ENCODE measurements around the gene TMEM41B. TPM values are rescaled to one million over a fixed set of nuclear protein-coding genes. Genes with fewer than 3 reads are reported as not detected.
"Not testable (repeated sequence)": the region's sequence is repeated elsewhere in the genome, so short reads cannot be mapped to it uniquely, and the experiment has no call there.

Gene TMEM41B
- total RNA-seq, 1 donor from 2014 or later, result 51.8 TPM

GRCh38 chr11:9247863-9248262 is 66.5 kb downstream of the TMEM41B start:
- Mint-ChIP-seq H3K27ac (no peak overlapping the region), H3K9me3 (ENCODE audit: low read depth) (peaks cover 4% of the 10 kb centered on the region), H3K4me1 (ENCODE audit: low read depth) (peaks cover 11% of the 10 kb centered on the region), H3K4me3 (ENCODE audit: low read depth) (no peak overlapping the region), H3K36me3 (ENCODE audit: insufficient read depth) (peaks cover 4% of the 10 kb centered on the region), H3K27me3 (no peaks in the 10 kb centered on the region)
- DNase-seq (ENCODE audit: low spot score, unreplicated experiment), result no peak
- no peak for TF ChIP-seq CTCF (IDR thresholded peaks at IDR 0.05; ENCODE audit: unreplicated experiment)

- H3K4me3 Mint-ChIP-seq (ENCODE audit: low read depth); DNase-seq (ENCODE audit: low spot score, unreplicated experiment); H3K27ac Mint-ChIP-seq; H3K27me3 Mint-ChIP-seq; H3K4me1 Mint-ChIP-seq (ENCODE audit: low read depth): not testable (repeated sequence)
- Mint-ChIP-seq H3K36me3 (ENCODE audit: insufficient read depth) (peaks cover 18% of the 10 kb centered on the region), H3K9me3 (ENCODE audit: low read depth) (peaks cover 19% of the 10 kb centered on the region)
These were observed 78.2 kb downstream of the TMEM41B start for GRCh38 chr11:9236242-9236641.

- TF ChIP-seq CTCF (IDR thresholded peaks at IDR 0.05; ENCODE audit: unreplicated experiment), result no peak
- H3K9me3 Mint-ChIP-seq (ENCODE audit: low read depth), result peaks cover 19% of the 10 kb centered on the region
- peaks cover 18% of the 10 kb centered on the region for H3K36me3 Mint-ChIP-seq (ENCODE audit: insufficient read depth)
- no peak overlapping the region for H3K4me3 Mint-ChIP-seq (ENCODE audit: low read depth)
- peaks cover 18% of the 10 kb centered on the region for H3K4me1 Mint-ChIP-seq (ENCODE audit: low read depth)
- H3K27me3 Mint-ChIP-seq, result no peaks in the 10 kb centered on the region
- DNase-seq (ENCODE audit: low spot score, unreplicated experiment), result no peak
- H3K27ac Mint-ChIP-seq, result no peak overlapping the region
These were observed 81.9 kb downstream of the TMEM41B start for GRCh38 chr11:9232482-9232881.

- TF ChIP-seq CTCF (IDR thresholded peaks at IDR 0.05; ENCODE audit: unreplicated experiment), result no peak
- peaks cover 18% of the 10 kb centered on the region for H3K4me1 Mint-ChIP-seq (ENCODE audit: low read depth)
- H3K4me3 Mint-ChIP-seq (ENCODE audit: low read depth), result no peak overlapping the region
- peak overlapping the region; percentile 50 for H3K27ac Mint-ChIP-seq
- peaks cover 19% of the 10 kb centered on the region for H3K9me3 Mint-ChIP-seq (ENCODE audit: low read depth)
- H3K27me3 Mint-ChIP-seq, result no peaks in the 10 kb centered on the region
- peaks cover 18% of the 10 kb centered on the region for H3K36me3 Mint-ChIP-seq (ENCODE audit: insufficient read depth)
- DNase-seq (ENCODE audit: low spot score, unreplicated experiment), result no peak
These were observed 82.6 kb downstream of the TMEM41B start for GRCh38 chr11:9231848-9232177.

Other genes with a start within 250 kb of the TMEM41B start
- 1.2 and 1.4 TPM in 2 replicates for gene SCUBE2, start 223.0 kb downstream of the TMEM41B start, total RNA-seq
- 74.6 and 75.3 TPM in 2 replicates for gene DENND5A, start 49.2 kb downstream of the TMEM41B start, total RNA-seq
- gene IPO7, start 70.1 kb upstream of the TMEM41B start, total RNA-seq, result 129 and 141 TPM in 2 replicates
- gene ZNF143, start 146.4 kb upstream of the TMEM41B start, total RNA-seq, result 42.6 and 50.8 TPM in 2 replicates

All from progenitor cell of endocrine pancreas (in vitro differentiated cells).